ENCODE results near the gene PEX26. TPM values are rescaled to one million over a fixed set of nuclear protein-coding genes. Genes with fewer than 3 reads are reported as not detected.

PEX26 gene
- total RNA-seq, 2 donors from 2014 or later, result 39.1 to 46.0 TPM

GRCh38 chr22:18085188-18085587 is 7.4 kb downstream of the PEX26 start:
- Histone ChIP-seq H3K27ac (no peak overlapping the region), H3K27me3 (replicated peaks; ENCODE audit: insufficient read depth) (no peaks in the 10 kb centered on the region), H3K4me1 (ENCODE audit: control insufficient read depth in 1 of 2, low read depth in 2 of 2) (no peaks in the 10 kb centered on the region), H3K36me3 (peaks cover 50% of the 10 kb centered on the region), H3K9me3 (no peaks in the 10 kb centered on the region), H3K4me3 (no peak overlapping the region)
- ATAC-seq (ENCODE audit: insufficient number of reproducible peaks, low FRiP score, low read depth), result no peak
- no peak for TF ChIP-seq CTCF (IDR thresholded peaks at IDR 0.05)
- no peak for DNase-seq (ENCODE audit: low spot score)

DNA sequence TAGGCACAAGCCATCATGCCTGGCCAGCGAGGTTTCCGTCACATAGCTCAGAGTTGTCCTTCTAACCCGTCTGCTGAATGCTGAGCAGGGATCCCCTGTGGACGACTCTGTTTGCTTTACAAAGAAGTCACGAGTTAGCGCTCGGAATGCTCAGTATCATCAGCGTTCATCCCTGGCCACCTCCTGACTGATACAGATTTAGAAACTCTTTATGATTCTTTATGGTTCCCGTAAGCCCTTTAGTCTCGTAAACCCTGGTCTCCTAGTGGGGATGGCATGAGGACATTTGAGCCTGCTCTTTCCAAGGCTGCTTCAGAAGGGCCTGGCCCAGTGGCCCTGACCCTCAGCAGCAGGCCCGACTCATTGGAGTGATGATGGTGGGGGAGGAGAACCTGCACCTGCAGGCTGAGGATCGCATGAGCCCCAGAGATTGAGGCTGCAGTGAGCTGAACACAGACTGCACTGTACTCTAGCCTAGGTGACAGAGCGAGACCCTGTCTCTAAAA is 9.6 kb downstream of the PEX26 start:
- ATAC-seq (ENCODE audit: insufficient number of reproducible peaks, low FRiP score, low read depth) (no peak), DNase-seq (ENCODE audit: low spot score) (no peak)
- Histone ChIP-seq H3K36me3 (peaks cover 50% of the 10 kb centered on the region), H3K27me3 (replicated peaks; ENCODE audit: insufficient read depth) (no peaks in the 10 kb centered on the region), H3K27ac (no peak overlapping the region), H3K4me1 (ENCODE audit: control insufficient read depth in 1 of 2, low read depth in 2 of 2) (peaks cover under 1 to 11% of the 10 kb centered on the region in 2 donors), H3K4me3 (no peak overlapping the region), H3K9me3 (no peaks in the 10 kb centered on the region)
- no peak for TF ChIP-seq CTCF (IDR thresholded peaks at IDR 0.05)

DNA sequence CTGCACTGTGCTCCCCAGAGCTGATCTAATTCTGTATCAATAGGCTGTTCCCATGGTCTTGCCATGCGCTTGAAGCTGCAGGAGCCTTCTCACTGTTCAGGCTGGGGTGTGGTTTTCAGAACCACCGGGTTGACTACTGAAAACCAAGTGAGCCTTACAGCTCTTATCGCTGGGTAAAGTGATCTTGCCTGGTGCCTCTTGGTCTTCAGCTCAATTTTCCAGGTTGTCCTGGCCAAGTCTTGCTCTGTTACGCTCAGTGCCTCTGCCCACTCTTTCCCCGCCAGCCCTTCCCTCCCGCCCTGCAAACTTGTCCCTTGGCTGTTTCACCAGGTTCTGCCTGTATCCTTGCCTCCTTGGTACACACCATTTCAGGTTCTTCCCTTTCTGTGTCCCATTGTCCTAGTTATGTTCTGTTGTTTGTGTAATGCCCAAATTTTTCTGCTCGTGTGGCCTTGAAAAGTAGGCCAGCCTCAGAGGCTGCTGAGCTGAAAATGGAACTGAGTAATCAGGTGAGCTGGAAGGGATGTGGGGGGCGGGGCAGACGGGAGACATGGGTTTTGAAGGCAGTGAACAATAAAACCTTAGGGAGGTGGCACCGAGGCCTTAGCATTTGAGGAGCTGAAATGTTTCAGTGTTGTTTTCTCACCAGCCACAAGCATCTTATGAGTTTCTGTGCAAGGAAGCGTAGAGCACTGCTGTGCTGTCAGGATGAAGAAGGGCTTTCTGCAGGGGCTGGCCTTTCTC is 11.2 kb downstream of the PEX26 start:
- no peak for TF ChIP-seq CTCF (IDR thresholded peaks at IDR 0.05)
- ATAC-seq (ENCODE audit: insufficient number of reproducible peaks, low FRiP score, low read depth) (no peak), DNase-seq (ENCODE audit: low spot score) (no peak)
- no peak overlapping the region for H3K27ac ChIP-seq
- no peaks in the 10 kb centered on the region for H3K9me3 ChIP-seq
- H3K4me3 ChIP-seq, result no peak overlapping the region
- H3K4me1 ChIP-seq (ENCODE audit: control insufficient read depth in 1 of 2, low read depth in 2 of 2), result peaks cover 3 to 17% of the 10 kb centered on the region in 2 donors
- no peaks in the 10 kb centered on the region for H3K27me3 ChIP-seq (replicated peaks; ENCODE audit: insufficient read depth)
- H3K36me3 ChIP-seq, result peaks cover 39% of the 10 kb centered on the region

DNA sequence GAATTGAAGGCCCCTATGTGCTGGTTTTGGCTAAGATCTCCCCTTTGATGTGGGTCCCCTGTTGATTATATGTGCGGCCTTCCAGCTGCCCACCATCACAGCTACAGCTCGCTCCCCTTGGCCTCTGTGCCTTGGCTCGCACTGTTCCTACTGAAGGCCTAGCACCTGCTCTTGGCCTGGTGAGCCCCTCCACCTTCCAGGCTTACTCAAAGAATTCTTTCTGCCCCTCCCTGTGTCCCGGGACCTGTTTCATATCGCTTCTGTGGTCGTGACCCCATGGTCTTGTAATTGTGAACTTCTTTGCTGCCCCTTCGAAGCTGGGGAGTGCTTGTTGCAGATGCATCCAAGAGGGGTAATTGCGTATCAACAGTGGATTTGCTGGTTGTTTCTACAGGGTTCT is 12.5 kb downstream of the PEX26 start:
- H3K36me3 ChIP-seq, result peaks cover 28% of the 10 kb centered on the region
- no peak for TF ChIP-seq CTCF (IDR thresholded peaks at IDR 0.05)
- no peaks in the 10 kb centered on the region for H3K9me3 ChIP-seq
- peaks cover 3 to 17% of the 10 kb centered on the region in 2 donors for H3K4me1 ChIP-seq (ENCODE audit: control insufficient read depth in 1 of 2, low read depth in 2 of 2)
- H3K27ac ChIP-seq, result no peak overlapping the region
- H3K27me3 ChIP-seq (replicated peaks; ENCODE audit: insufficient read depth), result no peaks in the 10 kb centered on the region
- ATAC-seq (ENCODE audit: insufficient number of reproducible peaks, low FRiP score, low read depth) (no peak), DNase-seq (ENCODE audit: low spot score) (no peak)
- H3K4me3 ChIP-seq, result no peak overlapping the region

GRCh38 chr22:18091478-18091877 is 13.7 kb downstream of the PEX26 start:
- peak overlapping the region; percentile 87 to 91 for H3K27ac ChIP-seq
- no peaks in the 10 kb centered on the region for H3K9me3 ChIP-seq
- H3K27me3 ChIP-seq (replicated peaks; ENCODE audit: insufficient read depth), result no peaks in the 10 kb centered on the region
- ATAC-seq (ENCODE audit: insufficient number of reproducible peaks, low FRiP score, low read depth) (no peak), DNase-seq (ENCODE audit: low spot score) (no peak)
- TF ChIP-seq CTCF (IDR thresholded peaks at IDR 0.05), result no peak
- H3K4me1 ChIP-seq (ENCODE audit: control insufficient read depth in 1 of 2, low read depth in 2 of 2), result peaks cover 3 to 17% of the 10 kb centered on the region in 2 donors
- H3K36me3 ChIP-seq, result peaks cover 22% of the 10 kb centered on the region
- peak overlapping the region; percentile 71 for H3K4me3 ChIP-seq

All from thoracic aorta (tissue), 2 donors.